ENCODE data around the gene STMN3.
"Not testable (repeated sequence)": the region's sequence is repeated elsewhere in the genome, so short reads cannot be mapped to it uniquely, and the experiment has no call there.

- peak in 1 of 4 experiments; percentile 21 for TF ChIP-seq CTCF (IDR thresholded peaks at IDR 0.05)
- TF ChIP-seq POLR2A (IDR thresholded peaks at IDR 0.05), result not testable (repeated sequence)
Measured at GRCh38 chr20:63613863-63614594, 39.2 kb downstream of the STMN3 start.
